GM12891 (cell line): ENCODE measurements around the gene DFFB.

Experiments
- PAX5 ChIP-seq: IDR thresholded peaks from 2 replicates; pipeline ENCODE4 v1.6.1; 2011; ENCODE audit warnings: low read length, moderate library complexity, mild to moderate bottlenecking; ENCODE audit not compliant: insufficient read depth, severe bottlenecking
- POLR2A ChIP-seq: IDR thresholded peaks from 2 replicates; pipeline ENCODE4 v1.6.1; 2011; ENCODE audit warnings: low read depth, low read length, control low read depth
- POLR2AphosphoS5 ChIP-seq: IDR thresholded peaks from 2 replicates; pipeline ENCODE4 v1.6.1; 2011; ENCODE audit warnings: low read depth, low read length, control low read depth
- POU2F2 ChIP-seq: IDR thresholded peaks from 2 replicates; pipeline ENCODE4 v1.6.1; 2011; ENCODE audit warnings: low read depth, mild to moderate bottlenecking, control low read depth, low read length, moderate library complexity
- SPI1 ChIP-seq: IDR thresholded peaks from 2 replicates; pipeline ENCODE4 v1.6.1; 2011; ENCODE audit warnings: low read depth, low read length, control low read depth
- TAF1 ChIP-seq: IDR thresholded peaks from 2 replicates; pipeline ENCODE4 v1.6.1; 2011; ENCODE audit warnings: low read depth, low read length, control low read depth

- TF ChIP-seq POLR2AphosphoS5 (no peak), SPI1 (no peak), TAF1 (no peak), POLR2A (no peak), POU2F2 (no peak), PAX5 (no peak)
Measured at GRCh38 chr1:3874736-3875135, 17.5 kb downstream of the DFFB start.
